ENCODE data around the gene MARCHF9. TPM values are rescaled to one million over a fixed set of nuclear protein-coding genes. Genes with fewer than 3 reads are reported as not detected.

MARCHF9 gene
- total RNA-seq, 3 donors from 2014 or later (not counting 1 experiment from before 2014, with no cell fraction given): 25.4 to 28.4 (median 26.0) TPM

- peaks cover 47 to 49% of the 10 kb centered on the region in 2 donors for H3K4me1 Mint-ChIP-seq
- peaks cover 44% of the 10 kb centered on the region for H3K4me1 ChIP-seq (ENCODE audit: control insufficient read depth, insufficient read depth, low read length)
Measured at GRCh38 chr12:57744777-57745484, 10.0 kb upstream of the MARCHF9 start, which contains the start of gene TSPAN31. TSS of gene TSPAN31 (plus strand) at chr12:57745039. CDS start at chr12:57745155, 116 bp downstream.

GRCh38 chr12:57745485-57745881 is 9.4 kb upstream of the MARCHF9 start:
- Mint-ChIP-seq H3K4me1 (peaks cover 45 to 47% of the 10 kb centered on the region in 2 donors), H3K27me3 (ENCODE audit: low read depth in 2 of 2) (no peaks in the 10 kb centered on the region), H3K27ac (peak overlapping the region; percentile 98 to 99), H3K9me3 (no peaks in the 10 kb centered on the region), H3K4me3 (peak overlapping the region; percentile 98), H3K36me3 (peaks cover 6% of the 10 kb centered on the region)
- Histone ChIP-seq H3K4me1 (ENCODE audit: control insufficient read depth, insufficient read depth, low read length) (peaks cover 39% of the 10 kb centered on the region), H3K27me3 (ENCODE audit: control insufficient read depth, insufficient read depth, low read length) (no peaks in the 10 kb centered on the region), H3K36me3 (ENCODE audit: control insufficient read depth, insufficient read depth, low read length) (peaks cover 22% of the 10 kb centered on the region), H3K4me3 (ENCODE audit: low read length) (peak overlapping the region; percentile 81), H3K9me3 (ENCODE audit: control insufficient read depth, insufficient read depth, low read length) (no peaks in the 10 kb centered on the region), H3K27ac (ENCODE audit: low read length) (peak overlapping the region; percentile 91)
- WGBS (ENCODE audit: insufficient coverage): 76% methylated on average over 8 of the region's 8 CpGs
- ATAC-seq: no peak
- DNase-seq: no peak
- intact Hi-C loops (cut with micrococcal nuclease): no loop called here
- TF ChIP-seq CTCF (IDR thresholded peaks at IDR 0.05): no peak

More at GRCh38 chr12:57744777-57745484, 10.0 kb upstream of the MARCHF9 start, which contains the start of gene TSPAN31:
- H3K27me3 ChIP-seq (ENCODE audit: control insufficient read depth, insufficient read depth, low read length): no peaks in the 10 kb centered on the region
- DNase-seq (peak; percentile 91 to 99), ATAC-seq (peak; percentile 79 to 90 (median 84))
- no peaks in the 10 kb centered on the region for H3K9me3 ChIP-seq (ENCODE audit: control insufficient read depth, insufficient read depth, low read length)
- Mint-ChIP-seq H3K9me3 (no peaks in the 10 kb centered on the region), H3K4me3 (peak within 1 kb of the TSS; percentile 98), H3K27ac (peak within 1 kb of the TSS; percentile 98 to 99), H3K36me3 (peaks cover 6% of the 10 kb centered on the region), H3K27me3 (ENCODE audit: low read depth in 2 of 2) (no peaks in the 10 kb centered on the region)
- no peak for TF ChIP-seq CTCF (IDR thresholded peaks at IDR 0.05)
- H3K27ac ChIP-seq (ENCODE audit: low read length): peak within 1 kb of the TSS; percentile 91
- H3K4me3 ChIP-seq (ENCODE audit: low read length): peak within 1 kb of the TSS; percentile 81
- intact Hi-C loops (cut with micrococcal nuclease): loop anchor here (1.0 to 5.0 kb wide), 4 partner anchors 7 to 268 kb away; partner anchors contain the start of genes ARHGAP9, CDK4 and PIP4K2C
- peaks cover 25% of the 10 kb centered on the region for H3K36me3 ChIP-seq (ENCODE audit: control insufficient read depth, insufficient read depth, low read length)
- under 1% methylated on average over 27 of the region's 29 CpGs for WGBS (ENCODE audit: insufficient coverage)

GRCh38 chr12:57746025-57746424 is 8.9 kb upstream of the MARCHF9 start:
- Histone ChIP-seq H3K27ac (ENCODE audit: low read length) (peak overlapping the region; percentile 91), H3K4me1 (ENCODE audit: control insufficient read depth, insufficient read depth, low read length) (peaks cover 36% of the 10 kb centered on the region), H3K4me3 (ENCODE audit: low read length) (no peak overlapping the region), H3K36me3 (ENCODE audit: control insufficient read depth, insufficient read depth, low read length) (peaks cover 22% of the 10 kb centered on the region), H3K27me3 (ENCODE audit: control insufficient read depth, insufficient read depth, low read length) (no peaks in the 10 kb centered on the region), H3K9me3 (ENCODE audit: control insufficient read depth, insufficient read depth, low read length) (no peaks in the 10 kb centered on the region)
- TF ChIP-seq CTCF (IDR thresholded peaks at IDR 0.05): no peak
- ATAC-seq (no peak), DNase-seq (no peak)
- Mint-ChIP-seq H3K9me3 (no peaks in the 10 kb centered on the region), H3K36me3 (peaks cover 6% of the 10 kb centered on the region), H3K27ac (peak overlapping the region; percentile 98 to 99), H3K27me3 (ENCODE audit: low read depth in 2 of 2) (no peaks in the 10 kb centered on the region), H3K4me1 (peaks cover 43% of the 10 kb centered on the region in 2 donors), H3K4me3 (peak overlapping the region; percentile 98)
- intact Hi-C loops (cut with micrococcal nuclease): no loop called here
- WGBS (ENCODE audit: insufficient coverage): 82% methylated on average over 3 of the region's 3 CpGs
